ENCODE results near the gene SOCS6. TPM values are rescaled to one million over a fixed set of nuclear protein-coding genes. Genes with fewer than 3 reads are reported as not detected.
"Not testable (repeated sequence)": the region's sequence is repeated elsewhere in the genome, so short reads cannot be mapped to it uniquely, and the experiment has no call there.

SOCS6 gene, protein sequence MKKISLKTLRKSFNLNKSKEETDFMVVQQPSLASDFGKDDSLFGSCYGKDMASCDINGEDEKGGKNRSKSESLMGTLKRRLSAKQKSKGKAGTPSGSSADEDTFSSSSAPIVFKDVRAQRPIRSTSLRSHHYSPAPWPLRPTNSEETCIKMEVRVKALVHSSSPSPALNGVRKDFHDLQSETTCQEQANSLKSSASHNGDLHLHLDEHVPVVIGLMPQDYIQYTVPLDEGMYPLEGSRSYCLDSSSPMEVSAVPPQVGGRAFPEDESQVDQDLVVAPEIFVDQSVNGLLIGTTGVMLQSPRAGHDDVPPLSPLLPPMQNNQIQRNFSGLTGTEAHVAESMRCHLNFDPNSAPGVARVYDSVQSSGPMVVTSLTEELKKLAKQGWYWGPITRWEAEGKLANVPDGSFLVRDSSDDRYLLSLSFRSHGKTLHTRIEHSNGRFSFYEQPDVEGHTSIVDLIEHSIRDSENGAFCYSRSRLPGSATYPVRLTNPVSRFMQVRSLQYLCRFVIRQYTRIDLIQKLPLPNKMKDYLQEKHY
- 18.0 and 28.7 TPM in 2 replicates for total RNA-seq

DNA sequence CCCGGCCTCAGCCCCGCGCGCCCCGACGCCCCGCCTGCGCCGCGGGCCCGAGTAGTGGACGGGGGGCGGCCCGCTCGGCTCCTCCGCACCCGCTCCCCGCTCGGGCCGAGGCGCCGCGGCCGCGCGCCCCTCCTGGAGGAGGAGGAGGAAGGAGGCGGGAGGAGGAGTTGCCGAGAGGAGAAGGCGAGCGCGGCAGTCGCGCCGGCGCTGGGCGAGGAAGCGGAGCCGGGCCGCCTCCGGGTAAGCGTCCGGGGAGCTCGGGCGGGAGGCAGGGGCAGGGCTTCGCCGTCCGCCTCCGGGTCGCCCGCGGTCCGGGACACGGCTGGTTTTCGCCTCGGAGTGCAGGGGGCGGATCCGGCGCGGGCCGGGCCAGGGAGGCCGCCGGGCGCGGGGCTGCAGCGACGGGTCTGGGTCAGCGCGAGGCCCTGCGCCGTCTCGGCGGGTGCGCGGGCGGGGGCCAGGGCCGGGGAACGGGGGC lies at the start of gene SOCS6:
SOCS6 (plus strand) TSS at position 195 of the 478 bp plus-strand sequence. CDS start 35,624 bp downstream, outside the sequence.
- peak in 1 of 2 donors; percentile 57 for DNase-seq (ENCODE audit: low read depth in 2 of 2)

GRCh38 chr18:70243131-70243929 lies 45.5 kb upstream of the SOCS6 start:
- peak; percentile 13 to 81 for DNase-seq (ENCODE audit: low read depth in 2 of 2)

DNA sequence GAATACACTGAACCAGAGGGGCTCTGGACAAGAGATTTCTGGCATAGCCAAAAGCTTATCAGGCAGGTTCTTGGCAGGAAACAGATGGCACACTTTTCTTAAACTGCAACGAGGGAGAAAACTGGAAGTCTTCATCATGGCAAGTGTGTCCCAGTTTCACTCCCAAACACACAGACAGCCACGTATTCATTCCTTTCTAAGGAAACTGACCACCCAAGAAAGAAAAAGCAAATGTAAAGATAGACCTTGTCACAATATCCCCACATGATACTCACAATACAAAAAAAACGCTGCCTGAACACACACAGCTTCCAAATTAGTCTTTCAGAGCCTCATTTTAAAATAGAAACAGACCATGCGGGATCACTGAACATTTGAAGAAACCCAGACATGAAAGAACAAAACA lies 42.8 kb upstream of the SOCS6 start:
- DNase-seq (ENCODE audit: low read depth in 2 of 2) = no peak

DNA sequence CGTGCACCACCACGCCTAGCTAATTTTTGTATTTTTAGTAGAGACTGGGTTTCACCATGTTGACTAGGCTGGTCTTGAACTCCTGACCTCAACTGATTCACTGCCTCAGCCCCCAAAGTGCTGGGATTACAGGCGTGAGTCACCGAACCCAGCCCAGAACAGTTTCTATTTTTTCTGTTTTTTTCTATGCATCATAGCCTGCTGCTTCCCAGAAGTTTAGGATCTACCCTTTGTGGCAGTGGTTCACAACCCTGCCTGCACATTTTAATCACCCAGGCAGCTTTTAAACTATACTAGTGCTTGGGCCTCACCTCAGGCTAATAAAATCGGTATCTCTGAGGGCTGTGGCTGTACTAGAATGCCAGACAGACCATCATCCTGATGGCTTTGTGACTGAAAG lies 39.7 kb upstream of the SOCS6 start:
- no peak for DNase-seq (ENCODE audit: low read depth in 2 of 2)

DNA sequence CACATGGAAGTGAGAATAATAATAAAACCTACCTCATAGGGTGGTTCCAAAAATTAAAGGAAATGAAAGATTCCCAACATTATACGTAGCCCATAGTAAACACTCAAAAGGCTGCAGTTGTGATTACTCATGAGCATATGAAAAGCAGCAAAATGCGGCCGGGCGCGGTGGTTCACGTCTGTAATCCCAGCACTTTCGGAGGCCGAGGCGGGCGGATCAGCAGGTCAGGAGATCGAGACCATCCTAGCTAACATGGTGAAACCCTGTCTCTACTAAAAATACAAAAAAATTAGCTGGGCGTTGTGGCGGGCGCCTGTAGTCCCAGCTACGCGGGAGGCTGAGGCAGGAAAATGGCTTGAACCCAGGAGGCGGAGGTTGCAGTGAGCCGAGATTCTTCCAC lies 39.0 kb upstream of the SOCS6 start:
- DNase-seq (ENCODE audit: low read depth in 2 of 2) = not testable (repeated sequence)

DNA sequence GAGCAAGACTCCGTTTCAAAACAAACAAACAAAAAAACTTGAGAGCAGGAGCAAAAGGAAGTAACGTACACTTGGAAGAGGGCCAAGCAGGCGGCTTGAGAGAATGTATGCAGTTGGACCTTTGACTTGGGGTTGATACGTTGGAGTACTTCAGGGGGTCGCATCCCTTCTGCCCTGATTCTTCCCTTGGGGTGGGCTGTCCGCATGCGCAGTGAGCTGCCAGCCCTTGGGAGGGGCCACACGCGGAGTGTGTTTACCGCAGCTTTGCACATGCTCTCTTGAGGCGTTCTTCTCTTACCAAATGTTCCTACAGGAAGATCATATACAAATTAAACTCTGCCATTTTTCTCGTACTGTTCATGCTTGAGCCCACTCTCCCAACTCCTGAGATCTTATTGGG lies 38.1 kb upstream of the SOCS6 start:
- no peak for DNase-seq (ENCODE audit: low read depth in 2 of 2)

GRCh38 chr18:70256184-70256583 lies 32.7 kb upstream of the SOCS6 start:
- no peak for DNase-seq (ENCODE audit: low read depth in 2 of 2)

DNA sequence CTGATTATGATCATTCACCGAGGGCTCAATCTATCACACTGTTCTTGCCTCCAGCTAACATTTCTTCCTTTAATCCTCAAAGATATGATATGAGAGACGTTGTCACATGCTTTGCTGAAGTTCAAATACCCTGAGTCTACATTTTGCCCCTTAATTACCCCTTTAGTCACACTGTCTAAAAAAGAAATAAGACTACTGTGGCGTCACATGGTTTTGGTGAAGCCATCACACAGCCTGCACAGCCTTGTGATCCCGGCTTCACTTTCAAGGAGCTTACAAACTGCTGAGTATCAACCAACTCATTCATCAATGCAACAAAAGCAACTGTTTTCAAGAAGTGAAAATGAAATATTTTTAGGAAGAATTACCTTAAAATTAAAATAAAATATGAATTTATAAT lies 31.9 kb upstream of the SOCS6 start:
- DNase-seq (ENCODE audit: low read depth in 2 of 2) = no peak

- no peak for DNase-seq (ENCODE audit: low read depth in 2 of 2)
These were observed 30.6 kb upstream of the SOCS6 start for GRCh38 chr18:70258243-70258642.

GRCh38 chr18:70260683-70261082 lies 28.2 kb upstream of the SOCS6 start:
- DNase-seq (ENCODE audit: low read depth in 2 of 2) = peak; percentile 16 to 84

DNA sequence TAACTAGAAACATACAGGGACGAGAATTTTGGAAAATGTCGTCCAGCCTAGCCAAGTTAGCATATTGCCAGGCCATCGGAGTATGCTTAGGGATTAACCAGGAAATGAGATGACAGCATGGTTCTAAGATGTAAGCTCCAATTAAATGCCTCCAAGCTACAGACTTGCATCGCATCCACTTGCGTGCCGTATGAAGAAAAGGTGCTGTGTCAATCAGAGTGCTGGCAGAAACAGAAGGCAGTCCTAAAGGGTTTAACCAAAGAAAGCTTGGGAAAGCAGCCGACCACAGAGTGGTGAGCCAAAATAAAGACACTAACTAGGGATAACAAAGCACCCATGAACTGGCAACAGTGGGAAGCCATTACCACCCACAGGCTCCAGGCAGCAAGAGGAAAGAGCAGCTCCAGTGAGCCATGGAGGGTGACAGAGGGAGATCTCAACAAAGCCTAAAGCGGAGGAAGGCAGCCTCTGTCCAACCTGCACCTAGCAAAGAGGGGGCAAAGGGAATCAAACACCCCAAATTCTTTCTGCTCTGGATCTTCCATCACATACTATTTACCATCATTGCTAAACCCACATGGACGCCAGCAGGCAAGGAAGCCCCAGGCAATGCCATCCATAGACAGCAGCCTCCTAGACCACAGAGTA lies 27.6 kb upstream of the SOCS6 start:
- no peak for DNase-seq (ENCODE audit: low read depth in 2 of 2)

DNA sequence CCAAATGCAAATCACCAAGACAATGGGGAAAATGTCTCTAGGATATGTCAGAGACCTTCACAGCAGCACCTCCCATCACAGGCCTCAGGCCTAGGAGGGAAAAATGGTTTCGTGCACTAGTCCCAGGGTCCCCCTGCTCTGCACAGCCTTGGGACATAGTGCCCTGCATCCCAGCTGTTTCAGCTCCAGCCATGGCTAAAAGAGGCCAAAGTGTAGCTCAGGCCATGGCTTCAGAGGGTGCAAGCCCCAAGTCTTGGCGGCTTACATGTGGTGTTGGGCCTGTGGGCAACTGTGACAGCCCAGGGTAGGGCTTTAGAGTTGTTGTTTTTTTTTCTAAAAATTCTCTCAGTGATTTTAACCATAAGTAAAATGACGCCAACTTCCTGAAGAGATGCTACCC lies 25.5 kb upstream of the SOCS6 start:
- no peak for DNase-seq (ENCODE audit: low read depth in 2 of 2)

DNA sequence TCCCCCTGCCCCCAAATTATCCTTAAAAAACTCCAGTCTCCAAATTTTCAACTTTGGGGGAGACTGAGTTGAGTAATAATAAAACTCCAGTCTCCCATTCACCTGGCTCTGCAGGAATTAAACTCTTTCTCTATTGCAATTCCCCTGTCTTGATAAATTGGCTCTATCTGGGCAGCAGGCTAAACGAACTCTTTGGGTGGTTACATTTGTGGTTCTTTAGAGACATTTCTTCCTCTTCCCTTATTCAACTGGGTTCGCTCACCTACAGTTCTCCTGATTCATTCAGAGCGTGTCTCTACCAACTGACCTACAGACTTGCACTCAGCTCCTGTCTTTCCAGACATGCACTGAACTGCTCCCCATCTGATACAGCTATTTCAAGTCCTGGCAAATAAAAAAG lies 17.1 kb upstream of the SOCS6 start:
- no peak for DNase-seq (ENCODE audit: low read depth in 2 of 2)

DNA sequence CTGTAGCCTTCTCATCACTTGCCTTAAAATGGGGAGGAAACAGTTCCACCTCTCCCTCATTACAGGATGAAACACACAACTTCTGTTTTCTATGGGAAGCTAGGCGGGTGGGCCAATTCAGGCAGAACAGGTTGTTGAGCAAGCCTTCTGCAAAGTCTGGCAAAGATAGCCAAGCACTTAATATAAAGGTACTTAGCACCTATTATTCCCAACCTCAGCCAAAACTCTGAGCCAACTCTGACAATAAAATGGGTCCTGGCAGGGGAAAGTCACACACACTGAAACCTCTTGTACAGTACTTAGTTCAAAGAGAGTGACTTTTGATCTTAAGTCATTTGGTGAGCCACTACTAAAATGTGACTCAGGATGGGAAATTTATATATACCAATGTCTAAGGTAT lies 15.8 kb upstream of the SOCS6 start:
- DNase-seq (ENCODE audit: low read depth in 2 of 2) = no peak

GRCh38 chr18:70276416-70277191 lies 12.2 kb upstream of the SOCS6 start:
- DNase-seq (ENCODE audit: low read depth in 2 of 2) = no peak

DNA sequence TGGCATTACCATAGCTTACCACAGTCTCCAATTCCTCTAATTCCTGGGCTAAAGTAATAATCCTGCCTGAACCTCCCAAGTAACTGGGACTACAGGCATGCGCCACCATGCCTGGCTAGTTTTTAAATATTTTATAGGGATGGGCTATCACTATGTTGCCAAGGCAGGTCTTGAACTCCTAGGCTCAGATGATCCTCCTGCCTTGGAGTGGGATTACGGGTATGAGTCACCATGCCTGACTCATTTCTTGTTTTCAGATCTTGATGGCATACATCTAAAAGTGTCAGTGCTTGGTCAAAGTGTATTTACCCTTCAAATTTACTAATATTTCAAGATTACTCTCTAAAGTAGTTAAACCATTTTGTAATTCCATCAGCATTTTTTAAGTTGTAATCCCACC lies 9.4 kb upstream of the SOCS6 start:
- no peak for DNase-seq (ENCODE audit: low read depth in 2 of 2)

DNA sequence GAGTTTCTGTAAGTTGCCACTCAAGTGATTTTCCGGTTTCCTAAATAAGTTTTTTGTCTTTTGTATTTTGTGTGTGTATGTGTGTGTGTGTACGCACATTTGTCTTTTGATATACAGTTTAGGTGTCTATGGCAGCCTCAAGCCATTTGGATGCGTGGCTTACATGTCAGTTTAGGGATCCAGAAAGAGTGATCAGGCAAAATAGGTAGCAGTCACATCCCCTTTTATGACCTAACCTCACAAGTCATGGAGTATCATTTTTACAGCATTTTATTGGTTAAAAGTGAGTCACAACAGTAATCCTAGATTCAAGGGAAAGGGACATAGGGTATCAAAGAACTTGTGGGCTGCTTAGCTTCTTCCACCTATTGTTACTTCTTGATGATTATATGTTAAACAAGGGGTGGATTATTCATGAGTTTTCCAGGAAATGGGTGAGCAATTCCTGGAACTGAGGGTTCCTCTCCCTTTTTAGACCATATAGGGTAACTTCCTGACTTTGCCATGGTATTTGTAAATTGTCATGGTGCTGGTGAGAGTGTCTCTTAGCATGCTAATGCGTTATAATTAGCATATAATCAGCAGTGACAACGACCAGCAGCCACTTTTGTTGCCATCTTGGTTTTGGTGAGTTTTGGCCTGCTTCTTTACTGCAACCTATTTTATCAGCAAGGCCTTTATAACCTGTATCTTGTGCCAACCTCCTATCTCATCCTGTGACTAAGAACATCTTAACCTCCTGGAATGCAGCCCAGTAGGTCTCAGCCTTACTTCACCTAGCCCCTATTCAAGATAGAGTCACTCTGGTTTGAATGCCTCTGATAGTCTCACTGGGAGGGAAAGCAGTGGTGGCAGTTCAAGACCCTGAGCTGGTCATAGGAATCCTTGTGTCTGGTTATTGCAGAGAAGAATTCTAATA lies 8.6 kb upstream of the SOCS6 start:
- peak in 1 of 2 donors; percentile 31 for DNase-seq (ENCODE audit: low read depth in 2 of 2)

GRCh38 chr18:70284976-70285620 lies 3.7 kb upstream of the SOCS6 start:
- no peak for DNase-seq (ENCODE audit: low read depth in 2 of 2)

GRCh38 chr18:70287731-70288130 lies 1.1 kb upstream of the SOCS6 start:
- DNase-seq (ENCODE audit: low read depth in 2 of 2) = no peak
